Osteocyte (in vitro differentiated cells): ENCODE results near the gene SELPLG. TPM values are rescaled to one million over a fixed set of nuclear protein-coding genes. Genes with fewer than 3 reads are reported as not detected.

Source experiments
- DNase-seq: peaks from one replicate; pipeline ENCODE4 v3.0.0; 2021; ENCODE audit warnings: mixed read lengths; ENCODE audit not compliant: unreplicated experiment; ENCODE audit errors: extremely low spot score
- H3K27ac Mint-ChIP-seq: one replicate; pipeline ENCODE4 v1.8.0; 2021; ENCODE audit warnings: mild to moderate bottlenecking, mixed read lengths; ENCODE audit not compliant: unreplicated experiment
- H3K27me3 Mint-ChIP-seq: one replicate; pipeline ENCODE4 v1.8.0; 2021; ENCODE audit warnings: mixed read lengths; ENCODE audit not compliant: unreplicated experiment
- H3K36me3 Mint-ChIP-seq: one replicate; pipeline ENCODE4 v1.8.0; 2021; ENCODE audit warnings: mixed read lengths; ENCODE audit not compliant: unreplicated experiment
- H3K4me1 Mint-ChIP-seq: one replicate; pipeline ENCODE4 v1.8.0; 2021; ENCODE audit warnings: mixed read lengths; ENCODE audit not compliant: unreplicated experiment
- H3K4me3 Mint-ChIP-seq: one replicate; pipeline ENCODE4 v1.8.0; 2021; ENCODE audit warnings: mild to moderate bottlenecking, moderate library complexity, mixed read lengths; ENCODE audit not compliant: unreplicated experiment
- H3K9me3 Mint-ChIP-seq: one replicate; pipeline ENCODE4 v1.8.0; 2021; ENCODE audit warnings: mixed read lengths; ENCODE audit not compliant: unreplicated experiment
- total RNA-seq: library from RNA; stranded (reverse); gene quantifications from 2 replicates; pipeline ENCODE4 v1.2.1, GENCODE V29; 2021
- TF ChIP-seq, protein P1 (sequence below): fragments of 200-600 bp; sonication (generic); IDR thresholded peaks from 2 replicates; pipeline ENCODE4 v1.5.0; 2021; ENCODE audit warnings: antibody characterized with exemption, mild to moderate bottlenecking, moderate library complexity

SELPLG gene
- total RNA-seq, 1 donor from 2014 or later = 0.59 TPM

- H3K4me1 Mint-ChIP-seq = peaks cover 27% of the 10 kb centered on the region
- H3K4me3 Mint-ChIP-seq = no peak overlapping the region
- peak overlapping the region; percentile 41 for H3K27ac Mint-ChIP-seq
- H3K27me3 Mint-ChIP-seq = no peaks in the 10 kb centered on the region
- DNase-seq = no peak
- no peaks in the 10 kb centered on the region for H3K9me3 Mint-ChIP-seq
- peaks cover 1% of the 10 kb centered on the region for H3K36me3 Mint-ChIP-seq
- TF ChIP-seq, protein P1, sequence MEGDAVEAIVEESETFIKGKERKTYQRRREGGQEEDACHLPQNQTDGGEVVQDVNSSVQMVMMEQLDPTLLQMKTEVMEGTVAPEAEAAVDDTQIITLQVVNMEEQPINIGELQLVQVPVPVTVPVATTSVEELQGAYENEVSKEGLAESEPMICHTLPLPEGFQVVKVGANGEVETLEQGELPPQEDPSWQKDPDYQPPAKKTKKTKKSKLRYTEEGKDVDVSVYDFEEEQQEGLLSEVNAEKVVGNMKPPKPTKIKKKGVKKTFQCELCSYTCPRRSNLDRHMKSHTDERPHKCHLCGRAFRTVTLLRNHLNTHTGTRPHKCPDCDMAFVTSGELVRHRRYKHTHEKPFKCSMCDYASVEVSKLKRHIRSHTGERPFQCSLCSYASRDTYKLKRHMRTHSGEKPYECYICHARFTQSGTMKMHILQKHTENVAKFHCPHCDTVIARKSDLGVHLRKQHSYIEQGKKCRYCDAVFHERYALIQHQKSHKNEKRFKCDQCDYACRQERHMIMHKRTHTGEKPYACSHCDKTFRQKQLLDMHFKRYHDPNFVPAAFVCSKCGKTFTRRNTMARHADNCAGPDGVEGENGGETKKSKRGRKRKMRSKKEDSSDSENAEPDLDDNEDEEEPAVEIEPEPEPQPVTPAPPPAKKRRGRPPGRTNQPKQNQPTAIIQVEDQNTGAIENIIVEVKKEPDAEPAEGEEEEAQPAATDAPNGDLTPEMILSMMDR = no peak
Measured at GRCh38 chr12:108616941-108617858, 16.5 kb downstream of the SELPLG start.

- H3K27ac Mint-ChIP-seq = peak overlapping the region; percentile 41
- H3K9me3 Mint-ChIP-seq = no peaks in the 10 kb centered on the region
- H3K4me1 Mint-ChIP-seq = peaks cover 34% of the 10 kb centered on the region
- TF ChIP-seq, protein P1 = no peak
- no peak for DNase-seq
- no peaks in the 10 kb centered on the region for H3K27me3 Mint-ChIP-seq
- H3K4me3 Mint-ChIP-seq = no peak overlapping the region
- peaks cover 1% of the 10 kb centered on the region for H3K36me3 Mint-ChIP-seq
Measured at GRCh38 chr12:108616359-108616758, 17.3 kb downstream of the SELPLG start.

DNA sequence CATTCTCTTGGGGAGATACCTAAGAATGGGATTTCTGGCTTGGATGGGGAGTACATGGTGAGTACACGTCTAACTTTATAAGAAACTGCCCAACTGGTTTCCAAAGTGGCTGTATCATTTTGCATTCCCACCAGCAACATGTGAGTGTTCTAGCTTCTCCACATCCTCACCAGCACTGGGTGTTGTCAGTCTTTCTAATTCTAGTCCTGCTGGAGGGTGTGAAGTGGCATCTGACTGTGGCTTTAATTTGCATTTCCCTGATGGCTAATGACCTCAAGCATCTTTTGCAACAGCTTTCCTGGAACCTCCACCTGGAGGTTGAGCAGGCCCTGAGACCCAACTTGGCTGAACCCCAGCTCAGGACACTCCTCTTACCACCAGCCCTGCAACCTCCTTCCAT, 17.8 kb downstream of the SELPLG start:
- H3K27me3 Mint-ChIP-seq = no peaks in the 10 kb centered on the region
- H3K4me3 Mint-ChIP-seq = no peak overlapping the region
- TF ChIP-seq, protein P1 = no peak
- peaks cover 39% of the 10 kb centered on the region for H3K4me1 Mint-ChIP-seq
- no peak overlapping the region for H3K27ac Mint-ChIP-seq
- peaks cover 1% of the 10 kb centered on the region for H3K36me3 Mint-ChIP-seq
- no peaks in the 10 kb centered on the region for H3K9me3 Mint-ChIP-seq
- DNase-seq = no peak

DNA sequence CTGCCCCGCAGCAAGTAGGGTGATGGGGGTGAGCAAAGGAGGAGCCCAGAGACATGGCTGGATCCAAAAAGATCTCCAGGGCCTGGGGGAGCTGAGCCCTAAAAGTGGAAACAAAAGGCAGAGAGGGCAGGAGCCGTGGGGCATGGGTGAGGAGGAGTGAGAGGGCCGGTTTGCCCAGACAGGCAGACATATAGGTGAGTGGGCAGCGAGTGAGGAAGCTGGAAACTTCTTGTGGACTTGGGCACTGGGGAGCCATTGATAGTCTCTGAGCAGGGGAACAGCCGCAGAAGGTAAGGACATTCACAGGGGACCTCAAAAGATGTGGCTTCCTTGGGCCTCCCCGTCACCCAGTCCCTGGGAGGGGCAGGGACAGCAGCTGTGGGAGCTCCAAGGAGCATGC, 19.1 kb downstream of the SELPLG start:
- Mint-ChIP-seq H3K9me3 (no peaks in the 10 kb centered on the region), H3K4me3 (no peak overlapping the region), H3K27me3 (no peaks in the 10 kb centered on the region), H3K36me3 (peaks cover 1% of the 10 kb centered on the region), H3K27ac (no peak overlapping the region), H3K4me1 (peaks cover 50% of the 10 kb centered on the region)
- TF ChIP-seq, protein P1 = no peak
- DNase-seq = no peak

DNA sequence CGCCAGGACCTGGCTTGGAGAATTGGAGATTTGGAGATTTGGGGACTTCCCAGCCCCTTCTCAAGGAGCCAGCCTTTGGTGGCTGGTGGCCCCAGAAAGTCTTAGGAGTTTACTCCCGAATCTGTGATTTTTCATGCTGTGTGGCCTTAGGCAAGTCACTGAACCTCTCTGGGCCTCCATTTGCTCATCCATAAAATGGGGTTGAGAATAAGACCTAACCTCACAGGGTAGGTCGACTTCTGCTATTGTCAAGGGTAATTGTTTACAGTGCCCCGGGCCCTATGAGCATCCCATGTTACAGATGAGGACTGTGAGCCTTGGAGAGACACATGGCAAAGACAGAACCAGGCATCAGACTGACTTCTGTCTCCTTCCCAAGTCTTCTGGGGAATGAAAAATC, 19.7 kb downstream of the SELPLG start:
- no peaks in the 10 kb centered on the region for H3K27me3 Mint-ChIP-seq
- TF ChIP-seq, protein P1 = no peak
- H3K4me3 Mint-ChIP-seq = no peak overlapping the region
- H3K4me1 Mint-ChIP-seq = peaks cover 56% of the 10 kb centered on the region
- no peak overlapping the region for H3K27ac Mint-ChIP-seq
- DNase-seq = no peak
- peaks cover 1% of the 10 kb centered on the region for H3K36me3 Mint-ChIP-seq
- no peaks in the 10 kb centered on the region for H3K9me3 Mint-ChIP-seq
